H9 (cell line): ENCODE results near the gene LRRC41. TPM values are rescaled to one million over a fixed set of nuclear protein-coding genes. Genes with fewer than 3 reads are reported as not detected.

Experiments used
- DNase-seq: peaks from one replicate; pipeline ENCODE4 v3.0.0-alpha.2; 2017
- H2AFZ ChIP-seq: one replicate; pipeline ENCODE4 v1.6.1; 2013; ENCODE audit warnings: mild to moderate bottlenecking, low read length, control low read depth, moderate library complexity
- H2AK5ac ChIP-seq: 2 replicates; pipeline ENCODE4 v1.6.1; 2013; ENCODE audit warnings: low read length, control low read depth, mixed read lengths; ENCODE audit not compliant: insufficient read length
- H2BK120ac ChIP-seq: one replicate; pipeline ENCODE4 v1.6.1; 2013; ENCODE audit warnings: low read depth, mild to moderate bottlenecking, low read length, control low read depth, inconsistent platforms; ENCODE audit not compliant: poor library complexity, severe bottlenecking
- H2BK12ac ChIP-seq: 2 replicates; pipeline ENCODE4 v1.6.1; 2013; ENCODE audit warnings: low read length, control low read depth, mixed read lengths, low read depth; ENCODE audit not compliant: insufficient read length
- H2BK15ac ChIP-seq: 2 replicates; pipeline ENCODE4 v1.6.1; 2013; ENCODE audit warnings: low read depth, low read length, control low read depth
- H2BK20ac ChIP-seq: one replicate; pipeline ENCODE4 v1.6.1; 2013; ENCODE audit warnings: low read depth, mild to moderate bottlenecking, low read length, control low read depth, inconsistent platforms; ENCODE audit not compliant: poor library complexity, severe bottlenecking
- H2BK5ac ChIP-seq: 2 replicates; pipeline ENCODE4 v1.6.1; 2013; ENCODE audit warnings: low read length, control low read depth, mixed read lengths; ENCODE audit not compliant: insufficient read length
- H3K14ac ChIP-seq: 2 replicates; pipeline ENCODE4 v1.6.1; 2013; ENCODE audit warnings: low read length, control low read depth; ENCODE audit not compliant: insufficient read depth
- H3K18ac ChIP-seq: 2 replicates; pipeline ENCODE4 v1.6.1; 2013; ENCODE audit warnings: low read depth, mild to moderate bottlenecking, mixed read lengths, low read length, control low read depth; ENCODE audit not compliant: insufficient read length
- H3K23ac ChIP-seq: 2 replicates; pipeline ENCODE4 v1.6.1; 2013; ENCODE audit warnings: low read length, control low read depth, mixed read lengths, low read depth; ENCODE audit not compliant: insufficient read length
- H3K23me2 ChIP-seq: 2 replicates; pipeline ENCODE4 v1.6.1; 2013; ENCODE audit warnings: low read depth, mild to moderate bottlenecking, mixed read lengths, low read length, control low read depth; ENCODE audit not compliant: insufficient read length, poor library complexity, severe bottlenecking
- H3K27ac ChIP-seq: 2 replicates; pipeline ENCODE4 v1.5.1; 2013; ENCODE audit warnings: low read length, control low read depth, mixed read lengths, low read depth; ENCODE audit not compliant: insufficient read length
- H3K27me3 ChIP-seq: 2 replicates; pipeline ENCODE4 v1.6.1; 2013; ENCODE audit warnings: low read length, control low read depth, inconsistent platforms; ENCODE audit not compliant: insufficient read depth
- H3K4ac ChIP-seq: 2 replicates; pipeline ENCODE4 v1.6.1; 2013; ENCODE audit warnings: low read depth, mild to moderate bottlenecking, control low read depth, inconsistent platforms, low read length, moderate library complexity
- H3K4me1 ChIP-seq: 2 replicates; pipeline ENCODE4 v1.6.1; 2013; ENCODE audit warnings: low read length, control low read depth, inconsistent platforms; ENCODE audit not compliant: insufficient read depth
- H3K4me2 ChIP-seq: 2 replicates; pipeline ENCODE4 v1.6.1; 2013; ENCODE audit warnings: low read length, control low read depth, mixed read lengths; ENCODE audit not compliant: insufficient read length, insufficient read depth
- H3K56ac ChIP-seq: 2 replicates; pipeline ENCODE4 v1.6.1; 2013; ENCODE audit warnings: low read depth, mild to moderate bottlenecking, mixed read lengths, low read length, control low read depth; ENCODE audit not compliant: insufficient read length
- H3K79me1 ChIP-seq: 2 replicates; pipeline ENCODE4 v1.6.1; 2013; ENCODE audit warnings: low read depth, mild to moderate bottlenecking, moderate library complexity, low read length, control low read depth, inconsistent platforms; ENCODE audit not compliant: insufficient read depth, poor library complexity, severe bottlenecking
- H3K79me2 ChIP-seq: 2 replicates; pipeline ENCODE4 v1.6.1; 2013; ENCODE audit warnings: low read length, control low read depth, inconsistent platforms; ENCODE audit not compliant: insufficient read depth
- H3K9ac ChIP-seq: 2 replicates; pipeline ENCODE4 v1.6.1; 2013; ENCODE audit warnings: low read length, control low read depth, mixed read lengths; ENCODE audit not compliant: insufficient read length; ENCODE audit errors: extremely low read depth
- H3K9me3 ChIP-seq: one replicate; pipeline ENCODE4 v1.6.1; 2013; ENCODE audit warnings: low read depth, low read length, inconsistent platforms; ENCODE audit not compliant: control insufficient read depth
- H3T11ph ChIP-seq: one replicate; pipeline ENCODE4 v1.6.1; 2013; ENCODE audit warnings: mild to moderate bottlenecking, low read length, control low read depth, inconsistent platforms
- H4K20me1 ChIP-seq: one replicate; pipeline ENCODE4 v1.6.1; 2013; ENCODE audit not compliant: control insufficient read depth, insufficient read length, insufficient read depth
- H4K5ac ChIP-seq: 2 replicates; pipeline ENCODE4 v1.6.1; 2013; ENCODE audit warnings: low read depth, mild to moderate bottlenecking, mixed read lengths, low read length, control low read depth; ENCODE audit not compliant: insufficient read length
- H4K8ac ChIP-seq: replicated peaks from 2 replicates; pipeline ENCODE4 v1.6.1; 2013; ENCODE audit warnings: low read length, control low read depth, mixed read lengths, low read depth; ENCODE audit not compliant: insufficient read length
- H4K91ac ChIP-seq: 2 replicates; pipeline ENCODE4 v1.6.1; 2013; ENCODE audit warnings: low read depth, mild to moderate bottlenecking, moderate library complexity, mixed read lengths, low read length, control low read depth; ENCODE audit not compliant: insufficient read length
- H3K27ac Mint-ChIP-seq, 3 experiments: 2 replicates in 2 of 3; 3 replicates in 1 of 3; pipeline ENCODE4 v1.8.0; 2020 to 2021; ENCODE audit warnings: mixed read lengths in 3 of 3, mild to moderate bottlenecking in 1 of 3, moderate library complexity in 1 of 3
- H3K27me3 Mint-ChIP-seq: 2 replicates; pipeline ENCODE4 v1.8.0; 2021; ENCODE audit warnings: low read depth, mild to moderate bottlenecking, moderate library complexity, mixed read lengths
- H3K36me3 Mint-ChIP-seq, 3 experiments: 2 replicates in 2 of 3; 3 replicates in 1 of 3; pipeline ENCODE4 v1.8.0; 2020 to 2021; ENCODE audit warnings: low read depth in 3 of 3, mixed read lengths in 3 of 3; ENCODE audit not compliant: insufficient read depth in 1 of 3
- H3K4me1 Mint-ChIP-seq, 2 experiments: 2 replicates each; pipeline ENCODE4 v1.8.0; 2020; ENCODE audit warnings: mixed read lengths in 2 of 2
- H3K4me3 Mint-ChIP-seq, 2 experiments: 2 replicates in 1 of 2; 3 replicates in 1 of 2; pipeline ENCODE4 v1.8.0; 2020 to 2021; ENCODE audit warnings: mild to moderate bottlenecking in 2 of 2, mixed read lengths in 2 of 2, moderate library complexity in 1 of 2
- H3K9me3 Mint-ChIP-seq, 2 experiments: 2 replicates in 1 of 2; 3 replicates in 1 of 2; pipeline ENCODE4 v1.8.0; 2020; ENCODE audit warnings: mild to moderate bottlenecking in 2 of 2, mixed read lengths in 2 of 2, moderate library complexity in 1 of 2
- CTCF ChIP-seq: fragments of 200-600 bp; sonication (generic); conservative IDR thresholded peaks from 3 replicates; pipeline ENCODE4 v1.8.0; 2021; ENCODE audit warnings: antibody characterized with exemption, mild to moderate bottlenecking
- WGBS: extraction: QIAGEN DNeasy Blood & Tissue Kit; methylation state at CpG from one replicate; pipeline ENCODE4 v1.1.7; 2013; ENCODE audit warnings: missing lambda C conversion rate, low lambda C conversion rate, mixed read lengths; ENCODE audit not compliant: insufficient read length; ENCODE audit errors: extremely low coverage; 5-methylcytosine and 5-hydroxymethylcytosine counted together
- total RNA-seq: library from RNA; stranded (reverse); gene quantifications from 2 replicates; pipeline ENCODE4 v1.2.1, GENCODE V29; 2021

The LRRC41 gene
- total RNA-seq, 1 experiment from 2014 or later: 62.6 TPM

- no peak overlapping the region for H2AK5ac ChIP-seq
- no peaks in the 10 kb centered on the region for H3K4me1 ChIP-seq
- H4K8ac ChIP-seq: no peak overlapping the region
- no peak overlapping the region for H3K9ac ChIP-seq
- H2BK15ac ChIP-seq: no peak overlapping the region
- no peak overlapping the region for H3K56ac ChIP-seq
- H3K4me2 ChIP-seq: no peak overlapping the region
- Mint-ChIP-seq H3K4me3 (no peak overlapping the region), H3K4me1 (no peaks in the 10 kb centered on the region), H3K9me3 (no peaks in the 10 kb centered on the region), H3K27me3 (no peaks in the 10 kb centered on the region), H3K27ac (no peak overlapping the region; a peak in 1 of 7 replicates), H3K36me3 (peaks cover 58 to 94% (median 88%) of the 10 kb centered on the region in 3 experiments; a peak in 6 of 7 replicates)
- H3T11ph ChIP-seq: no peak overlapping the region
- H3K23me2 ChIP-seq: no peaks in the 10 kb centered on the region
- no peak overlapping the region for H2BK120ac ChIP-seq
- no peaks in the 10 kb centered on the region for H3K27me3 ChIP-seq
- H2AFZ ChIP-seq: no peak overlapping the region
- no peak for DNase-seq
- no peak overlapping the region for H2BK12ac ChIP-seq
- H4K20me1 ChIP-seq: no peaks in the 10 kb centered on the region
- H4K5ac ChIP-seq: no peak overlapping the region
- no peak overlapping the region for H3K14ac ChIP-seq
- H3K79me2 ChIP-seq: no peaks in the 10 kb centered on the region
- no CpG with 5 or more reads among the region's 2 CpGs for WGBS
- H3K18ac ChIP-seq: no peak overlapping the region
- H2BK20ac ChIP-seq: no peak overlapping the region
- no peak overlapping the region for H3K27ac ChIP-seq
- no peak overlapping the region for H2BK5ac ChIP-seq
- H3K79me1 ChIP-seq: no peaks in the 10 kb centered on the region
- no peak overlapping the region for H3K23ac ChIP-seq
- no peak overlapping the region for H3K4ac ChIP-seq
- TF ChIP-seq CTCF: no peak
- no peaks in the 10 kb centered on the region for H3K9me3 ChIP-seq
- H4K91ac ChIP-seq: no peak overlapping the region
Observed at GRCh38 chr1:46263146-46263545, 40.3 kb downstream of the LRRC41 start.
